Hepatocyte (in vitro differentiated cells): ENCODE measurements around the gene THSD4.

ENCODE experiments used
- EZH2 ChIP-seq: fragments of 200-600 bp; sonication (generic); IDR thresholded peaks from 2 replicates; pipeline ENCODE4 v1.6.1; 2016; ENCODE audit warnings: antibody characterized with exemption, mild to moderate bottlenecking, borderline replicate concordance
- EZH2phosphoT487 ChIP-seq: fragments of 200-600 bp; sonication (generic); IDR thresholded peaks from one replicate; pipeline ENCODE4 v1.6.1; 2018; ENCODE audit warnings: antibody characterized with exemption, mild to moderate bottlenecking, low read depth, moderate library complexity; ENCODE audit not compliant: unreplicated experiment, severe bottlenecking
- TF ChIP-seq, protein P1 (sequence below): fragments of 200-600 bp; sonication (generic); IDR thresholded peaks from 2 replicates; pipeline ENCODE4 v1.5.1; 2016; ENCODE audit warnings: antibody characterized with exemption, mild to moderate bottlenecking; ENCODE audit not compliant: poor library complexity

DNA sequence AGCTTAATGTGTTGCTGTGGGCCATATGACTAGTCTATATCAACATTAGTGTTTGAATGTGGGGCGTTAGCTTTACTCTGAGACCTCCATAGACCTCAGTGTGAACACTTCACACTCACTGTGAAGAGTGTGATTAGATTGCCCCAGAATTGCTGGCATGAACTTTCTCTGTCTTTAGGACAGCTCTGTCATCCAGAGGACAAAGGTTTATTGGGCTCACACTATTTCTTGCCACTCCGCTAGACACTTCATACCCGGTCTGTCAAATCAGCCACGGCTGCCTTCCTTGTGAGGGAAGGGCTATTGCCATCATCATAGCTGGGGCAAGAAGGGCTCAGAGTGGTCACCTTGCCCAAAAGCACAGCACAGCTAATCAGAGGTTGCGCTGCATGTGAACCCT, 378.3 kb downstream of the THSD4 start:
- TF ChIP-seq, protein P1, sequence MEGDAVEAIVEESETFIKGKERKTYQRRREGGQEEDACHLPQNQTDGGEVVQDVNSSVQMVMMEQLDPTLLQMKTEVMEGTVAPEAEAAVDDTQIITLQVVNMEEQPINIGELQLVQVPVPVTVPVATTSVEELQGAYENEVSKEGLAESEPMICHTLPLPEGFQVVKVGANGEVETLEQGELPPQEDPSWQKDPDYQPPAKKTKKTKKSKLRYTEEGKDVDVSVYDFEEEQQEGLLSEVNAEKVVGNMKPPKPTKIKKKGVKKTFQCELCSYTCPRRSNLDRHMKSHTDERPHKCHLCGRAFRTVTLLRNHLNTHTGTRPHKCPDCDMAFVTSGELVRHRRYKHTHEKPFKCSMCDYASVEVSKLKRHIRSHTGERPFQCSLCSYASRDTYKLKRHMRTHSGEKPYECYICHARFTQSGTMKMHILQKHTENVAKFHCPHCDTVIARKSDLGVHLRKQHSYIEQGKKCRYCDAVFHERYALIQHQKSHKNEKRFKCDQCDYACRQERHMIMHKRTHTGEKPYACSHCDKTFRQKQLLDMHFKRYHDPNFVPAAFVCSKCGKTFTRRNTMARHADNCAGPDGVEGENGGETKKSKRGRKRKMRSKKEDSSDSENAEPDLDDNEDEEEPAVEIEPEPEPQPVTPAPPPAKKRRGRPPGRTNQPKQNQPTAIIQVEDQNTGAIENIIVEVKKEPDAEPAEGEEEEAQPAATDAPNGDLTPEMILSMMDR = no peak
- TF ChIP-seq EZH2 = no peak
- TF ChIP-seq EZH2phosphoT487 = no peak
